ENCODE measurements around the gene TTLL13.
"Not testable (repeated sequence)": the region's sequence is repeated elsewhere in the genome, so short reads cannot be mapped to it uniquely, and the experiment has no call there.

- not testable (repeated sequence) for TF ChIP-seq CTCF, POLR2A (IDR thresholded peaks at IDR 0.05)
Measured at GRCh38 chr15:90260731-90261130, 11.4 kb downstream of the TTLL13 start.
